ENCODE results near the gene FKBP6. TPM values are rescaled to one million over a fixed set of nuclear protein-coding genes. Genes with fewer than 3 reads are reported as not detected.
"Not testable (repeated sequence)": the region's sequence is repeated elsewhere in the genome, so short reads cannot be mapped to it uniquely, and the experiment has no call there.

FKBP6 gene
- total RNA-seq, 1 donor from 2014 or later: not detected

DNA sequence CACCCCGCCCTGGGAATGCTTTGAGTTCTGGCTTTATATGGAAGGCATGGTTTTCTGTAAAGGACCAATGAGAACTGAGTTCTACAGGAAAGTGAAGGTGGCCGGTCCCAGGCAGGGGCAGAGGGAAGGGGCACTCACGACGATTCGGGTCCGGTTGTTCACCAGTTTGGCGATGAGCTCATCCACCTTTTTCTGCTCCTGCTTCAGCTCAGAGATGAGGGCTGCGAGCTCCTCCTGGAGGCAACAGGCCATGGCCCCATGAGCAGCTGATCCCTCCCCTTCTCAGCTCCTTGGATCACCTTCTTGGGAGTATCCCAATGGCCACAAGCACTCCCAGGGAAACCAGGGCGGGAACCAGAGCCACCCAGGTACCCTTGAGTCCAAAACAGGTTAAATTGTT, 8.0 kb upstream of the FKBP6 start:
- DNase-seq; intact Hi-C loops (cut with micrococcal nuclease); ATAC-seq: not testable (repeated sequence)

DNA sequence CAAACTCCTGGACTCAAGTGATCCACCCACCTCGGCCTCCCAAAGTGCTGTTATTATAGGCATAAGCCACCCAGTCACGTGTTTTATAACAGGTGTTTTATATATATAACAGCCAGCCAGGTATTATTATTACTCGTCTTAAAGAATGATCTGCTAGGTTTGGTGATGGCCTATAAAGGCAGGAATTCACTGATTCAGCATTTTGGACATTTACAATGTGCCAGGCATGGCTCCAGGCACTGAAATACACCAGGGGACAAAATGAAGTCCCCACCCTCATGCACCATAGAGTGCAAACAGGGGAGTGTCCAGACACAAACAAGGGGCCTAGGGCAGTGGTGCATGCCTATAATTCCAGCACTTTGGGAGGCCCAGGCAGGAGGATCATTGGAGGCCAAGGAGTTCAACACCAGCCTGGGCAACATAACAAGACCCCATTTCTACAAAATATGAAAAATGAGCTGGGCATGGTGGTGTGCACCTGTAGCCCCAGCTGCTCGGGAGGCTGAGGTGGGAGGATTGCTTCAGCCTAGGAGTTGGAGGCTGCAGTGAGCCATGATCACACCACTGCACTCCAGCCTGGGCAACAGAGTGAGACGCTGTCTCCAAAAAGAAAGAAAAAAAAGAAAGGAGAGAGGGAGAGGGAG, 4.4 kb upstream of the FKBP6 start:
- intact Hi-C loops (cut with micrococcal nuclease); DNase-seq: not testable (repeated sequence)

DNA sequence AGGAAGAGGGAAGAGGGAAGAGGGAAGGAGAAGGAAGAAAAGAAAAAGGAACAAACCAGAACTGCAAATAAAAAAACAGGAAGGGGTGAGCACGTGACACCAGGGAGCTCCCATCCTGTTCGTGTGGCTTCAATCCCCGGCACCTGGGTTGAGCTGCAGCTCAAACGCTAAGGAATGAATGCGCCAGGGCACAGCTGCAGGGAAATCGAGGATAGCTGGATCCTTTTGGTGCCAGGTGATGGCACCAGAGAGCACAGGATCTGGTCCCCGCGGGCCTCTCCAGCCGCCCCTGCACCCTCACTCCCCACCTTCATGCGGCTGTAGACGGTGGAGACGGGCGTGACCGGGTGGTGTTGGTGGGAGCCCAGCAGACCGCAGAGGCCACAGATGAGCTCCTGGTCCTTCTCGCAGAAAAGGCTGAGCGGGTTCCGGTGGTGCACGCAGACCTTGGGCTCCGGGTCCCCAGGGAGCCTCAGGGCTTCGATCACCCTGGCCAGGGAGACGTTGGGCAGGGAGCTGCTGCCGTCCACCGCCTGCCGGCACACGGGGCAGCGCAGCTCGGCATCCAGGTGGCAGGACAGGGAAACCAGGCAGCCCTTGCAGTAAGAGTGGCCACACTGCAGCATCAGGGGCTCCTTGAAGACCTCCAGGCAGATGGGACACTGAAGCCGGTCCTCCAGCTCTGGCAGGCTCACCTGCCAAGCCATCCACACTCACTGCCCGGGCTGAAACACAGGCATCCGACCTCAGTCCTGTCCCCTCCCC, 3.7 kb upstream of the FKBP6 start:
- peak; percentile 64 for DNase-seq
- intact Hi-C loops (cut with micrococcal nuclease): not testable (repeated sequence)
- ATAC-seq: peak; percentile 78

More for the DNA sequence above, 4.4 kb upstream of the FKBP6 start:
- ATAC-seq: not testable (repeated sequence)

DNA sequence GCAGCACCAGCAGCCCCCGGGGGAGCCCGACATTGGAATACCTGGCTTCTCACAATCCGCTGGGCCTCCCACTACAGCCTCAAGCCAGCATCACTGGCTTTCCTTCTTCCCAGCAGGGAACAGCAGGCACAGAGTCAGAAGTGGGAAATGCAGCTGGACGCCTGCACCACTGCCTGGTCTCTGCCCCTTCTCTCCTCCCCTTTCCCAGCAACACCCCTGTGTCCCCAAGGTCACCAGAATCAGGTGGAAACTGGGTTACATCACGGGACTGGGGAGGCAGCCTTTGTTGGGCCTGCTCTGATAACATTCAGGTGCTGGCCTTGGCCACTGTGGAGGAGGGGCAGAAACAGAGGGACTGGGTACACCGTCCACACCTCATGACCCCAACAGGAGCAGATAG, 2.5 kb upstream of the FKBP6 start:
- intact Hi-C loops (cut with micrococcal nuclease); ATAC-seq; DNase-seq: not testable (repeated sequence)

DNA sequence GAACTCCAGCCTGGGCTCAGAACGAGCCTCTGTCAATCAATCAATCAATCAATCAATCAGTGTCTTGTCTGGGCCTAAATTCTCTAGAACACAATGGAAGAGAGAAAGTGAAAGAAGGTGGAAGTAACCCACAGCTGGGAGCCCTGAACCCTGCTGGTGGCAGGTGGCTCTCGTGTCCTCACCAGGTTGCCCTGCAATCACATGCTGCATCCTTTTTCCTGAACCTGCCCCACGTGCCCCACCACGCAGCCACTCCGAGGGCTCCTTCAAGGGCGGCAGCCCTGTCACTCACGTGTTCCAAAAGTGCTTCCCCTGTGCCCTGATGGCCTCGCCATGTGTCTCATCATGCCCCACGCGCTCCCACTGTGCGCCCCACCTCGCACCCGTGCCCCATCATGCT, 512 bp upstream of the FKBP6 start:
- DNase-seq; intact Hi-C loops (cut with micrococcal nuclease); ATAC-seq: not testable (repeated sequence)

DNA sequence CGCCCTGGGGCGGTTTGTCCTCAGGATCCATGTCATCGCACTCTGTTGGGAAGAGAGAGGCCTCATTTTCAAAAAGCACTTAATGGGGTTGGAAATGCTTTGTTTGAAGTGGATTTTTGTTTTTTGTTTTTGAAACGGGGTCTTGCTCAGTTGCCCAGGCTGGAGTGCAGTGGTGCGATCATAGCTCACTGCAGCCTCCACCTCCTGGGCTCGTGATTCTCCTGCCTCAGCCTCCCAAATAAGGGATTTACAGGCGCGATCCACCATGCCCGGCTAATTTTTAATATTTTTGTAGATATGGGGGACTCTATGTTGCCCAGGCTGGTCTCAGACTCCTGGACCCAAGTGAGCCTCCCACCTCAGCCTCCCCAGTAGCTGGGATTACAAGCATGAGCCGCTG, 735 bp downstream of the FKBP6 start:
- ATAC-seq: no peak
- intact Hi-C loops (cut with micrococcal nuclease): no loop called here

DNA sequence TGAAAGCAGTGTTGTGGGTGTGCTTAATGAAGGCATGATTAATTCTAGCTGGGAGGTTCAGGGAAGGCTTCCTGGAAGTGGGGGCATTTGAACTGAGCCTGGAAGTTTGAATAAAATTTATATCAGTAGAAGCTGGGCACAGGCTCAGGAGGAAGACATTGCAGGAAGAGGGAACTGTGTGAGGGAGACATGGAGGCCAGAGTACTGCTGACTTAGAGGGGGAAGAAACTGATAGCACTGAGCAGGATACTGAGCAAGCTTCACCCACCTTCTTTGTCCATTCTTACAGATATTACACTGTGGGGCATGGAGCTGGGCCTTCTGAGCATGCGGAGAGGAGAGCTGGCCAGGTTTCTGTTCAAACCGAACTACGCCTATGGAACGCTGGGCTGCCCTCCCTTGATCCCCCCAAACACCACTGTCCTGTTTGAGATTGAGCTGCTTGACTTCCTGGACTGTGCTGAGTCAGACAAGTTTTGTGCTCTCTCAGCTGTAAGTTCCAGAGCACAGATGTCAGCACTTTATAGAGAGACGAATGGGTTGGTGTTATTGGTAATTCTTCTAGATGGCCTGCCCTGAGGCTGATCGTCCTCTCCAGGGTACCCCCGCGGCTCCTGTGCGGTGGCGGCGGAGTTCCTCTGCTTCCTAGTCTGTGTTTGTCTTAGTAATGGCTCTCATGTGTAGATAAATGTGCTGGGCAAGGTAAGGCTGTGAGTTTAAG, 2.1 kb downstream of the FKBP6 start:
- intact Hi-C loops (cut with micrococcal nuclease): no loop called here
- DNase-seq (no peak), ATAC-seq (peak; percentile 68)

More for the DNA sequence above, 735 bp downstream of the FKBP6 start:
- no peak for DNase-seq

DNA sequence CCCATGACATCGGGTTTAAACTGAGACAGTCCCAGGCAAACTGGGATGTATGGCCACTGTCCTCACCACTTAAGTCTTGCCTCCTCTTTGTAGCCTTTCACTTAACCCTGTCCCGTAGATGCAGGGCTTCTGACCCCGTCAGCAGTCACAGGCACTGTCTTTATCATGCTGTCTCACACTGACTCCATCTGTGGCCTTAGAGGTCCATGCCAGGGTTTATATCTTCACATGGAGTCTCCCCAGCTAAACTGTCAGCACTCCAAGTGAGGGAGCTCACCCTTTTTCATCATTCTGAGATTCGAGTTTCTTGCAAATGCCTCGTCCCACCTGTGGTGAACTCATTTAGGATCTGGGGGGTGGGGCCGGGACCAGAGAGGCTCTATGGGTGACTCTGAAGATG, 2.8 kb downstream of the FKBP6 start:
- DNase-seq (no peak), ATAC-seq (no peak)
- intact Hi-C loops (cut with micrococcal nuclease): no loop called here

DNA sequence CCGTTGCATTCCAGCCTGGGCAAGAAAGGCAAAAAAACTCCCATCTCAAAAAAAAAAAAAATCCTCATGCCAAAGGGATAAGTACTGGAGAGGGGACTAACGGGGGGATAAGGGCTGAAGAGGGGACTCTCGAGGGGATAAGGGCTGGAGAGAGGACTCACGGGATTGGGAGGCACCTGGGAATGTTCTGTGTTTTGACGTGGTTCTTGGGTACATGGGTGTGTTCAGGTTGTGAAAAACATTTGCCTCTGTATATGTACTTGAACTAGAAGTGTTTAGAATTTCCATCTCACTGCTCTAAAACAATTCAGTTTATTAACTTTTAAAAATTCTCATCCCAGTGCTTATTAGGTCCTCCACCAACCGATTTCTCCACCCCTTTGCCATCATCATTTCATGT, 4.5 kb downstream of the FKBP6 start:
- intact Hi-C loops (cut with micrococcal nuclease): no loop called here
- ATAC-seq (no peak), DNase-seq (no peak)

DNA sequence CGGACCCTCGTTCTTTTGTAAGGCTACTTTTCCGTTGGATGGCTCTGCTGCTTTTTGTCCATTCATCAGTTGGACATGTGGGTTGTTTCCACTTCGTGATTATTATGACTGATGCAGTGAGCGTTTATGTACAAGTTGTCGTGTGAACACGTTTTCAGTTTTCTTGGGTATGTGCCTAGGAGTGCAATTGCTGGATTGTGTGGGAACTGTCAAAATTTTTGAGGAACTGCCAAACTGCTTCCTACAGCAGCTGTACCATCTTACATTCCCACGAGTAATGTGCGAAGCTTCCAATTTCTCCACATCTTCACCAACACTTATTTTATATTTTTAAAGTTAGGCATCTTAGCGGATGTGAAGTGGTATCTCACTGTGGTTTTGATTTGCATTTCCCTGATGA, 10.4 kb downstream of the FKBP6 start:
- DNase-seq (no peak), ATAC-seq (no peak)
- intact Hi-C loops (cut with micrococcal nuclease): no loop called here

DNA sequence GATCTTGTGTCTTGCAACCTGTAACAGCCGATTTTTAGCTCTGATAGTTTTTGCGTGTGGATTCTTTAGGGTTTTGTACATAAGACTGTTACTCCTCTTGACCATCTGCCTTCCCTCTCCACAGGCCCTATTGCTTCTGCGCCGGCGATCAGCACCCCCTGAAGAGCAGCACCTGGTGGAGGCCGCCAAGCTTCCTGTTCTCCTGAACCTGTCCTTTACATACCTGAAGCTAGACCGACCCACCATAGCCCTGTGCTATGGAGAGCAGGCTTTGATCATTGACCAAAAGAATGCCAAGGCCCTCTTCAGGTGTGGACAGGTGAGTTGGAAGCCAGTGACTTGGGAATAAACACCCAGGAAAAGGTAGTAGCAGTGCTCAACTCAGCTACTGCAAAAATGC, 12.6 kb downstream of the FKBP6 start:
- intact Hi-C loops (cut with micrococcal nuclease): loop anchor here (10.0 kb wide), 1 partner anchor 114 kb away; no protein-coding TSS in a partner anchor
- ATAC-seq (no peak), DNase-seq (no peak)

DNA sequence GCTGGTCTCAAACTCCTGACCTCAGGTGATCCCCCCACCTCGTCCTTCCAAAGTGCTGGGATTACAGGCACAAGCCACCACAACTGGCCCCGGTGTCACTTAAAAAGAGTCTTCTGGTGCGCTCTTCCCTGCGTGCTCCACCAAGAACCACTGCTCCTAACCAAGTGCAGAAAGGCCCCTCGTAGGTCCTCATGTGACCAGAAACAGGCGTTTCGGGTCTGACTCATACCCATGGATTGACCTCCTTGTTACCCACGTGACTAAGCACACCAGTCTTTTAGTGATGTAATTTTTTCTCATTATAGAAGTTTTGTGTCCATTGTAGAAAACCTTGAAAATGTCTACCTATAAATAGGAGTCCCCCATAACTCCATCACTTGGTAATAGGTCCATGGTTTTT, 13.9 kb downstream of the FKBP6 start:
- intact Hi-C loops (cut with micrococcal nuclease): loop anchor here (10.0 kb wide), 1 partner anchor 113 kb away; no protein-coding TSS in a partner anchor
- no peak for ATAC-seq
- DNase-seq: no peak

DNA sequence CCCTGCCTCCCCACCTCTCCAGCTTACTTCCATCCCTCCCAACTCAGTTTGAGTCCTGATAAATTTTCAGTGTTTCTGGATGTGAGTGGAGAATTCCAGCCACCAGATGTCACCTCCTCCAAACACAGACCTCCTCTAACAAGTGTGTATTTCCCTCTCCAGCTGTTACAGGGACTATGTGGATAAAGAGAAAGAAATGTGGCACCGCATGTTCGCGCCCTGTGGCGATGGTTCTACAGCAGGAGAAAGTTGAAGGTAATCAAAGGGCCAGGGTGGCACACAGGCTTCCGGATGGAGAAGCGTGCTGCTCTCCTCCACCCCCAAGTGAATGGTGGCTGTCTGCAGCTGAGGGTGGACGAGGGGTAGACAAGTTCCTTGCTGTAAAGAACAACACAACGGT, 14.7 kb downstream of the FKBP6 start:
- intact Hi-C loops (cut with micrococcal nuclease): loop anchor here (10.0 kb wide), 1 partner anchor 112 kb away; no protein-coding TSS in a partner anchor
- ATAC-seq (peak; percentile 83), DNase-seq (no peak)

DNA sequence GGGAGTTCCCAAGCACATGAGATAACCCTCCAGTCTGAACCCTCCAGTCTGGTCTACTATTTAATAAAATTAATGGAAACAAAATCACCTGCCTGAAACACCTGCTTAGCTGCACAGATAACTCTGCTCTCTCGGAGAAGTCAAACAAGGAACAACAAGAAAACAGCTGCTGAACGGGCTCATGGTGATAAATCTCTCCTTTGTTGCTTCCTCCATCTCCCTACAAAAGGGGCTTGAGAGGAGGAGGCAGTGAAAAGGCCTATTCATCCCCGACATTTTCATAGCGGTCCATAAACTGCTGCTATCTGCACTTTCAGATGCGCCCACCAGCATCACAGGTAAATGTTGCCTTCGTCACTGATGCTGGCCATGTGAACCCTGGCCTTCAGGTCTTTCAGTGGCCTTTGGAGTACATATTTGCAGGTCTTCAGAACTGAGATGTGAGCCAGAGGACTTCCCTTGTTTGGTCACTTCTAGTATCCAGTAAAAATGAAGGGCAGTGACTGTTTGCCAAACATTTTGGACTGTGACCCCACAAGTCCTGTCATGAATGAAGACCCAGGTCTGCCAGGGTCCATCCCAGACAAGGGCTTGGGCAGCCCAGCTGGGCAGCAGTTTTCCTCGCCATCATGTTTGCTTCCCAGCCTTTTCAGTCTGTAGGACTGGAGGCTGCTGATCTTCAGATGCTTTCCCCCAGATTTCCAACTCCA, 15.9 kb downstream of the FKBP6 start:
- DNase-seq: no peak
- no peak for ATAC-seq
- intact Hi-C loops (cut with micrococcal nuclease): loop anchor here (10.0 kb wide), 1 partner anchor 111 kb away; no protein-coding TSS in a partner anchor

DNA sequence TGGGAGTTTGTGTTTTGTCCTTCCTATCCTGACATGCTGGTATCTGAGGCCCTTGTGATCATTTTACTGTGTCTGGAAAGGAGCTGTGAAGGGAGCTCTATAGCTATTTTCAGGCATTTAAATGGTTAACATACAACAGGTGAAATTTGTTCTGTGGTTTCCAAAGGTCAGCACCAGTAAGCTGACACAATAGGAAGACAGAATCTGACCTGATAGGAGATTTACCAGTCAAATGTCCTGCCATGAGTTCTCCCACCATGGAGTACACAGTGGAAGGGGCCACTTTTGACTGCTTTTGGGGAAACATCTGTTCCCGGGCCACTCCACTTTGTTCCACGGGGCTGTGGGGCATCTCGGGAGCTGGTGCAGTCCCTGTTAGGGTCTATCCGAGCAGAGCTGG, 17.6 kb downstream of the FKBP6 start:
- intact Hi-C loops (cut with micrococcal nuclease): loop anchor here (10.0 kb wide), 1 partner anchor 109 kb away; no protein-coding TSS in a partner anchor

DNA sequence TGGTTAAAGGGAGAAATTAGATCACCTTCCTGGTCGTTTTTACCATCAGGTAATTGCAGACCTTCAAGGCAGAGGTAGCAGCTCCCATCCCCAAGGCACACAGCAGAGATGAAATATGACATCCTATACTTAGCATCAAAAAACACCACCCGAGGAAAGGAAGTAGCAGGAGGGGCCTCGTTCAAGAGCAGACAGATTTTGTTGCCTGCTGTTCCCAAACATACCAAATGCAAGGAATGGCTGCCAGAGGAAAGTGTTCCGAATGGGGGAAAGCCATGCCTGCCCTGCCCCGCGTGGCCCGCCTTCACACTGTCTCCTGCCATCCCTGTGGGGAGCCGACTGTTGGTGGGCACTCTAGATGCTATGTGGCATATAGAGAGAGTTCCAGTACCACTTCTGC, 18.0 kb downstream of the FKBP6 start:
- ATAC-seq: no peak
- DNase-seq: no peak
- intact Hi-C loops (cut with micrococcal nuclease): loop anchor here (10.0 kb wide), 1 partner anchor 109 kb away; no protein-coding TSS in a partner anchor

More for the DNA sequence above, 17.6 kb downstream of the FKBP6 start:
- ATAC-seq (no peak), DNase-seq (no peak)

DNA sequence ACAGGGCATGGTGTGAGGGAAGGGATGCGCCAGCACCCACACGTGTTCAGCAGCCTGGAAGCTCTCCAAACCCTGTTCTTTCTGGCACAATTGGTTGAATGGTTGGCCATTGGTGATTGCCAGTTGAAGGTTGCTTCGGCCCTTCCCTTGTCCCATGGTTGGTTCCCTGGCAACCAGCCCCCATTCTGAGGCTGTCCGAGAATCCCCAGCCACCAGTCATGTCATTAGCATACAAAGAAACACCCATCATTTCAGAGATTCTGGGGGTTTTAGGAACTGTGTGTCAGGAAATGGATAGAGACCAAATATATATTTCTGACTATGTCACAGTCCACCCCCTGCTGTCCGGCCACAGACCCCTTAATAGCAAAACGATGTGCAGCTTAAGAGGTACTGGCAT, 21.8 kb downstream of the FKBP6 start:
- DNase-seq (no peak), ATAC-seq (no peak)
- intact Hi-C loops (cut with micrococcal nuclease): loop anchor here (10.0 kb wide), 1 partner anchor 105 kb away; no protein-coding TSS in a partner anchor

DNA sequence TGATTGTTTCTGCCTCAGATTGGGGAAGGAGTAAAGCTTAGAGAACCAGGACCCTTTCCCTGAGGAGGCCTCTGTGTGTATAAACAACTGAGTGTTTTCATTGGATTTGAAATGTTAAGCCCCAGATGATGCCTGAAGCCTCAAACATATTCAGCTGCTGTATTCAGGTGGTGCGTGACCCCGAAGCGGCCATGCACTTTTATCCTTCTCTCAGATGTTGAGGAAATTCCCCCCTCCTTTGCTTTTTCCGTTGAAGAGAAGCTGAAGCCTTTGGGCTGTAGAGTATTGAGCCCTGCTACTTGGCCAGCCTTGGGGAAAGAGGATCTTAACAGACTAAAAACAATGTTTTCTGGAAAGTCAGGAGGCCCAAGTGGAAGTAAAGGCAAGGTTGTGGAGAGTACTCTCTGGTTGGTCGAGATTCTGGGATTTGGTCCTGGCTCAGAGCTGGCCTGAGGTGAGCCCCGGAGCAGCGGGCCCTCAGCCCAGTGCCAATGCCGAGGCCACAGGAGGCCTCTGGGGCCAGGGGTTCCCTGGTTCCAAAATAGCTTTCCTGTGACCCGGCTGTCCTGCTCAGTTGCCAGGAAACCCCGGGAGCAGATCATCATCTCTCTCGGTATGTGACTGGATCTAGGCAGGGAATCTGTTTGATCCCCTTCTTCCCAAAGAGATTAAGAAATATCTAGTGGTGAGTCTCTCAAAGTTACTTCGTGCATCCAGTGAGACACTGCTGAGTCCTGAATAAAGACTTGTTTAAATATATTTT, 22.5 kb downstream of the FKBP6 start:
- ATAC-seq: no peak
- DNase-seq: no peak
- intact Hi-C loops (cut with micrococcal nuclease): no loop called here

Measured in left ventricle myocardium superior (tissue), 1 donor.